Breast epithelium (tissue), 4 donors: Measurements from ENCODE around the gene CX3CR1. TPM values are rescaled to one million over a fixed set of nuclear protein-coding genes. Genes with fewer than 3 reads are reported as not detected.

Experiments
- DNase-seq, 2 donors: peaks; one replicate each; pipeline ENCODE4 v3.0.0-alpha.2; 2019; ENCODE audit warnings: low spot score in 2 of 2
- H3K27ac ChIP-seq, 2 donors: fragments of 200-600 bp; sonication (generic) in 1 of 2; one replicate each; pipeline ENCODE4 v1.5.1; 2016 to 2019; ENCODE audit warnings: mild to moderate bottlenecking in 1 of 2
- H3K27me3 ChIP-seq, 2 donors: fragments of 200-600 bp; sonication (generic) in 1 of 2; one replicate each; pipeline versions ENCODE4 v1.5.1 to v1.6.0; 2017 to 2019; ENCODE audit warnings: control low read depth in 1 of 2, mild to moderate bottlenecking in 1 of 2
- H3K36me3 ChIP-seq: fragments of 200-600 bp; one replicate; pipeline ENCODE4 v1.5.1; 2019
- H3K4me1 ChIP-seq, 2 donors: fragments of 200-600 bp; sonication (generic); one replicate each; pipeline ENCODE4 v1.5.1; 2016 to 2019; ENCODE audit warnings: control low read depth in 1 of 2
- H3K4me3 ChIP-seq, 3 donors: fragments of 200-600 bp; sonication (generic); 1 replicate in 2 of 3; 2 replicates in 1 of 3; pipeline ENCODE4 v1.5.1; 2016 to 2019; ENCODE audit warnings: mild to moderate bottlenecking in 3 of 3, moderate library complexity in 2 of 3
- H3K9me3 ChIP-seq, 2 donors: fragments of 200-600 bp; sonication (generic) in 1 of 2; one replicate each; pipeline ENCODE4 v1.5.1; 2016 to 2019; ENCODE audit warnings: control low read depth in 1 of 2
- POLR2A ChIP-seq: fragments of 450-650 bp; IDR thresholded peaks from one replicate; pipeline ENCODE4 v1.6.1; 2016; ENCODE audit warnings: antibody characterized with exemption, mild to moderate bottlenecking, moderate library complexity
- POLR2AphosphoS5 ChIP-seq, 3 donors: sonication (generic); formaldehyde crosslinking; IDR thresholded peaks; one replicate each; pipeline ENCODE4 v1.6.1; 2017; ENCODE audit warnings: antibody characterized with exemption in 3 of 3
- intact Hi-C: fragments of 100-400 bp; cut with DNase I; formaldehyde crosslinking; loops from one replicate; pipeline ENCODE4 v1.15.1; 2023; ENCODE audit warnings: low total_unique reads
- total RNA-seq, 3 donors: library from RNA; depleted of rRNA; stranded (reverse); fragments of >200 nt; gene quantifications; one replicate each; pipeline ENCODE4 v1.1.0, GENCODE V29; 2016
- TF ChIP-seq, protein P1 (sequence below), 3 donors: fragments of 450-650 bp; IDR thresholded peaks; one replicate each; pipeline ENCODE4 v1.5.1; 2016 to 2017; ENCODE audit warnings: antibody characterized with exemption in 3 of 3, mild to moderate bottlenecking in 3 of 3, moderate library complexity in 3 of 3

Gene CX3CR1
- total RNA-seq, 3 donors from 2014 or later: 0.32 to 2.8 (median 1.3) TPM

DNA sequence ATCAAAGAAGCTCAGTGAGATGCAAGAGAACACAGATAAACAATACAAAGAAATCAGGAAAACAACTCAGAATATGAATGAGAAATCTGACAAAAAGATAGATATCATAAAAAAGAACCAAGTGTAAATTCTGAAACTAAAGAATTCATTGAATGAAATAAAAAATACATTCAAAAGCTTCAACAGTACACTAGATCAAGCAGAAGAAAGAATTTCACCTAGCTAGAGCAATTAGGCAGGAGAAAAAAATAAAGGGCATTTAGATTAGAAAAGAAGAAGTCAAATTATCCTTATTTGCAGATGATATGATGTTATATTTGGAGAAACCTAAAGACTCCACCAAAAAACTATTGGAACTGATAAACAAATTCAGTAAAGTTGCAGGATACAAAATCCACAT, 19.4 kb upstream of the CX3CR1 start:
- H3K27ac ChIP-seq: no peak overlapping the region
- H3K4me1 ChIP-seq: no peaks in the 10 kb centered on the region
- H3K36me3 ChIP-seq: no peaks in the 10 kb centered on the region
- H3K4me3 ChIP-seq: no peak overlapping the region
- H3K27me3 ChIP-seq: no peaks in the 10 kb centered on the region
- peaks cover 11 to 20% of the 10 kb centered on the region in 2 donors for H3K9me3 ChIP-seq
- no peak for TF ChIP-seq POLR2AphosphoS5 (IDR thresholded peaks at IDR 0.05)
- TF ChIP-seq, protein P1, sequence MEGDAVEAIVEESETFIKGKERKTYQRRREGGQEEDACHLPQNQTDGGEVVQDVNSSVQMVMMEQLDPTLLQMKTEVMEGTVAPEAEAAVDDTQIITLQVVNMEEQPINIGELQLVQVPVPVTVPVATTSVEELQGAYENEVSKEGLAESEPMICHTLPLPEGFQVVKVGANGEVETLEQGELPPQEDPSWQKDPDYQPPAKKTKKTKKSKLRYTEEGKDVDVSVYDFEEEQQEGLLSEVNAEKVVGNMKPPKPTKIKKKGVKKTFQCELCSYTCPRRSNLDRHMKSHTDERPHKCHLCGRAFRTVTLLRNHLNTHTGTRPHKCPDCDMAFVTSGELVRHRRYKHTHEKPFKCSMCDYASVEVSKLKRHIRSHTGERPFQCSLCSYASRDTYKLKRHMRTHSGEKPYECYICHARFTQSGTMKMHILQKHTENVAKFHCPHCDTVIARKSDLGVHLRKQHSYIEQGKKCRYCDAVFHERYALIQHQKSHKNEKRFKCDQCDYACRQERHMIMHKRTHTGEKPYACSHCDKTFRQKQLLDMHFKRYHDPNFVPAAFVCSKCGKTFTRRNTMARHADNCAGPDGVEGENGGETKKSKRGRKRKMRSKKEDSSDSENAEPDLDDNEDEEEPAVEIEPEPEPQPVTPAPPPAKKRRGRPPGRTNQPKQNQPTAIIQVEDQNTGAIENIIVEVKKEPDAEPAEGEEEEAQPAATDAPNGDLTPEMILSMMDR (IDR thresholded peaks at IDR 0.05): no peak
- no peak for TF ChIP-seq POLR2A
- no peak for DNase-seq
- intact Hi-C loops: loop anchor here (10.0 kb wide), 1 partner anchor 194 kb away; the partner anchor contains the start of genes GORASP1 and TTC21A

DNA sequence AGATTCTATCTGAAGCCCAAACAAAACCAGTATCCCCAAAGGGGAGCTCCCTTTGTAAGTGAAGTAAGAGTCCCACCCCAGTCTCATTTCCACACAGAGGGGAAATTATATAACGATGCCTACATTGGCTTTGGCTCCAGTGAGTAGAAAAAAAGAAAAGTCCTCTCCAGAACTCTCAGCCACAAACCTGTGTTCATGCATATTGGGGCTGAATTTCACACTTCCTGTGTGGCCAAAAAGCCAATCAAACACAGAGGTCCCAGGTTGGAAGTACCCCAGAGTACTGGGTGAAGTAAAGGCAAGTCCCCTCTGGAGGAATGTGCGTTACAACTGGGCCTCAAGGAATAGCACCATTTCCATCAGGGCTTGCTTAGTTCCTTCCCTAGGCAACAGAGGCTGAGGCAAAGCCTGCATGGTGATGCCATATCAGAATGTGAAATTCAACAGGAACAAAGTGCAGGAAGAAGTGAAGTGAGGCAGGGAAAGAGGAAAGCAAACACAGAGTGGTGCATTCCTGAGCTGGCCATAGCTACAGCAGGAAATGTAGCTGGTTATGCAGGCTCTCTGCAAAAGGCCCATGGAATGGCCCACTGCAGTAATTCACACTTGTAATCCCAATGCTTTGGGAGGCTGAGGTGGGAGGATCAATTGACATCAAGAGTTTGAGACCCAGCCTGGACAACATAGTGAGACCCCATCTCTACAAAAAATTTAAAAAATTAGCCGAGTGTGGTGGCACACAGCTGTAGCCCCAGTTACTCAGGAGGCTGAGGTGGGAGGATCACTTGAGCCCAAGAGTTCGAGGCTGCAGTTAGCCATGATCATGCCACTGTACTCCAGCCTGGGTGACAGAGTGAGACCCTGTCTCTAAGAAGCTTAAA, 16.6 kb upstream of the CX3CR1 start:
- no peak for DNase-seq
- intact Hi-C loops: loop anchor here (10.0 kb wide), 1 partner anchor 192 kb away; the partner anchor contains the start of genes GORASP1 and TTC21A
- Histone ChIP-seq H3K4me1 (no peaks in the 10 kb centered on the region), H3K4me3 (no peak overlapping the region), H3K27ac (no peak overlapping the region), H3K36me3 (no peaks in the 10 kb centered on the region), H3K27me3 (no peaks in the 10 kb centered on the region), H3K9me3 (peaks cover 9% of the 10 kb centered on the region in 2 donors)
- TF ChIP-seq, protein P1 (IDR thresholded peaks at IDR 0.05): no peak
- TF ChIP-seq POLR2A (no peak), POLR2AphosphoS5 (IDR thresholded peaks at IDR 0.05) (no peak)

DNA sequence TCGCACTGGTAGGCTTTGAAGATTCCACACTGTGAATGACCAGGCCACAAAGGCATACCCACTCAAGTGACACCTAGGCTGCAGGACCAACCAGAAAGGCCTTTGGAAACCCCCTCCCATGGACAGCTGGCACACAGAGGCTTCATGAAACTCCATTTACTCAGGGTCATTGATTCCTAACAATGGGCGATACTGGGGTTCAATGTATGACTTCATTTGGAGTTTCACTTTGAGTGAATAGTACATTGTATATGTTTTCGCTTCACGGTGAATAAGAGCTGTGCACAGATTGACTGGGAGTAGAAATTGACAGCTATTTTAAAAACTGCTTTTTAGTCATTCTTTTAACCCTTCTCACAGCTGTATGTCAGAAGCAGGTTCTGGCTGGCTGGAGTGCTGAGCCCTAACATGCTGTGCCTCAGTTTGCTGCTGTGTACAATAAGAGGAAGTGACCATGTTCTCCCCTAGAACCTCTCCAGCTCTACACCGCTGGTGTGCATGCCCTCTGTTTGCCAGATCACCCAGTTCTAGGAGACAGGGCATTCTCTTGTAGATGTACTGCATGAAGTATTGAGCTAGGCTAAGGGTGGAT, 15.4 kb upstream of the CX3CR1 start:
- no peaks in the 10 kb centered on the region for H3K27me3 ChIP-seq
- no peaks in the 10 kb centered on the region for H3K36me3 ChIP-seq
- H3K27ac ChIP-seq: no peak overlapping the region
- no peaks in the 10 kb centered on the region for H3K4me1 ChIP-seq
- DNase-seq: no peak
- no peak for TF ChIP-seq POLR2A
- TF ChIP-seq, protein P1 (IDR thresholded peaks at IDR 0.05): no peak
- TF ChIP-seq POLR2AphosphoS5 (IDR thresholded peaks at IDR 0.05): no peak
- intact Hi-C loops: loop anchor here (10.0 kb wide), 1 partner anchor 190 kb away; the partner anchor contains the start of genes GORASP1 and TTC21A
- H3K4me3 ChIP-seq: no peak overlapping the region
- H3K9me3 ChIP-seq: peaks cover 9% of the 10 kb centered on the region in 2 donors

DNA sequence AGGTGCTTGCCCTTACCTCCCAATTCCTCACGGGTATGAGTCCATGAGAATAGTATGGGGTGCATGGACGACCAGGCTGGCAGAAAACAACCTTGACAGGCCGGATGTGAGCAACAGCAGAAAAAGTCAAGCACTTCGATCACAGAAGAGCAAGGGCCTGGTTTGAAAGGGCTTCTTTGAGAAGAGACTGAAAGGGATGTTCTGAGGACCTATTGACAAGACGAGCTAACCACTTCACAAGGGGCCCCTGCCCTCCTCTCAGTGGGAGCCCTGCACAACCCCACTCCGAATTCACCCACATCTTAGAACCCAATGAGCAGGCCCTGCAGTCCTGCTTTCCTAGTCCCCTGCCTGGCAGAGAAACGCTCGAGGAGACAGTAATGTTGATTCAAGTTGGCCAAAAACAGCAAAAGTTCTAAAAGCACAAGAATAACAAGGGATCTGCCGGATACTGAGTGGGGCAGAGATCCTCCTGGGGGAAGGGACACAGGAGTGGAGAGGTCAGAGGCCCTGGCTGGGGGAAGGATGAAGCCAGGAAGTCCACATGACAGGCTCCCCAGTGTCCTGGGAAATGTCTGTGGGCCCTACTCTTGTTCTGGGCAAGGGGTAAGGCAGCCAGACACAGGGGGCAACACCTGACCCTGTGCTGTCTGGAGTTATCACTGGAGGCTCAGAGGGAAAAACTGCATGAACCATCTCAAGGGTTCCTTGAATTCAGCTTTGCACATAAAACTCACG, 14.8 kb upstream of the CX3CR1 start:
- H3K4me1 ChIP-seq: no peaks in the 10 kb centered on the region
- intact Hi-C loops: loop anchor here (10.0 kb wide), 1 partner anchor 190 kb away; the partner anchor contains the start of genes GORASP1 and TTC21A
- no peak overlapping the region for H3K27ac ChIP-seq
- no peak overlapping the region for H3K4me3 ChIP-seq
- no peak for DNase-seq
- peaks cover 3 to 9% of the 10 kb centered on the region in 2 donors for H3K9me3 ChIP-seq
- H3K36me3 ChIP-seq: no peaks in the 10 kb centered on the region
- TF ChIP-seq POLR2AphosphoS5 (IDR thresholded peaks at IDR 0.05): no peak
- TF ChIP-seq, protein P1 (IDR thresholded peaks at IDR 0.05): no peak
- no peak for TF ChIP-seq POLR2A
- H3K27me3 ChIP-seq: no peaks in the 10 kb centered on the region
